ENCODE data around the gene ME1.

Gene ME1

DNA sequence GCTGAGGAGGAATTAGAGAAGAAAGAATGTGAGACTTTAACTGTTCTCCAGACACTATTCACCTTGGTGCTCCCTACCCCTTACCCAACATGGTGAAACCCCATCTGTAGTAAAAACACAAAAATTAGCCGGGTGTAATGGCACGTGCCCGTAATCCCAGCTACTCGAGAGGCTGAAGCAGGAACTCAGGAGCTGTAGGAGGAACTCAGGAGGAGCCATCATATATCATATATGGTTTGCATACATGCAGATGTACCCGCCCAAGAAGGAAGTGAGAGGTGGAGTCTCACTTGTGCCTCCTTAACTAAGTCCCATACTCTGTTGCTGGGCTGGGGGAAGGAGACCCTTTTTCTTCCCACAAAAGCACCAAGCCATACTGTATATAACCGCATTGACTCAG is 35.5 kb upstream of the ME1 start:
- Histone ChIP-seq H3K4me1 (no peaks in the 10 kb centered on the region), H3K4me2 (ENCODE audit: low read length) (no peak overlapping the region), H3K79me2 (no peaks in the 10 kb centered on the region), H3K9ac (no peak overlapping the region), H3K9me3 (ENCODE audit: control insufficient read depth, low read length) (no peaks in the 10 kb centered on the region), H3K27ac (no peak overlapping the region), H3K36me3 (ENCODE audit: control insufficient read depth, insufficient read depth, low read length) (no peaks in the 10 kb centered on the region), H3K27me3 (ENCODE audit: control insufficient read depth, insufficient read depth, low read length) (no peaks in the 10 kb centered on the region), H3K4me3 (ENCODE audit: low read depth, low read length) (no peak overlapping the region), H2AFZ (no peak overlapping the region)
- TF ChIP-seq CTCF (IDR thresholded peaks at IDR 0.05) = no peak

GRCh38 chr6:83464381-83465140 is 33.7 kb upstream of the ME1 start:
- Histone ChIP-seq H3K9ac (no peak overlapping the region), H2AFZ (no peak overlapping the region), H3K27me3 (ENCODE audit: control insufficient read depth, insufficient read depth, low read length) (no peaks in the 10 kb centered on the region), H3K27ac (no peak overlapping the region), H3K4me1 (no peaks in the 10 kb centered on the region), H3K36me3 (ENCODE audit: control insufficient read depth, insufficient read depth, low read length) (no peaks in the 10 kb centered on the region), H3K4me3 (ENCODE audit: low read depth, low read length) (no peak overlapping the region), H3K9me3 (ENCODE audit: control insufficient read depth, low read length) (no peaks in the 10 kb centered on the region), H3K79me2 (no peaks in the 10 kb centered on the region), H3K4me2 (ENCODE audit: low read length) (no peak overlapping the region)
- TF ChIP-seq CTCF (IDR thresholded peaks at IDR 0.05) = no peak

DNA sequence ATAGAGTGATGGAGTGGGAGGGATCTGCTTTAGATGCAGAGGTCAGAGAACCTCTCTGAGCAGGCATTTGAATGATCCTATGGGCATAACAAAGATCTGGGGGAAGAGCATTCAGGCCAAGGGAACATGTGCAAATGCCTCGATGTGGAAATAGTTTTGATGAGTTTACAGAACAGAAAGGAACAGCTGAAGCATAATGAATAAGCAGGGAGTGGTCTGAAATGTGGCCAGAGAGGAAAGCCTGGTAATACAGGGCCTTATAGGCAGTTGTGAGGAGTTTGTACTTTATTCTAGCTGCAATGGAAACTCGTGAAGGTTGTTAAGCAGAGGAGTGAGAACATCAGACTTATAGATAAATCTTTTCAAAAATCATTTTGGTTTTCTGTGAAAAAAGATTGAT is 33.0 kb upstream of the ME1 start:
- Histone ChIP-seq H3K4me1 (no peaks in the 10 kb centered on the region), H2AFZ (no peak overlapping the region), H3K27ac (no peak overlapping the region), H3K79me2 (no peaks in the 10 kb centered on the region), H3K9me3 (ENCODE audit: control insufficient read depth, low read length) (no peaks in the 10 kb centered on the region), H3K4me2 (ENCODE audit: low read length) (no peak overlapping the region), H3K27me3 (ENCODE audit: control insufficient read depth, insufficient read depth, low read length) (no peaks in the 10 kb centered on the region), H3K9ac (no peak overlapping the region), H3K36me3 (ENCODE audit: control insufficient read depth, insufficient read depth, low read length) (no peaks in the 10 kb centered on the region), H3K4me3 (ENCODE audit: low read depth, low read length) (no peak overlapping the region)
- no peak for TF ChIP-seq CTCF (IDR thresholded peaks at IDR 0.05)

- Histone ChIP-seq H3K9ac (no peak overlapping the region), H3K4me1 (no peaks in the 10 kb centered on the region), H3K4me3 (ENCODE audit: low read depth, low read length) (no peak overlapping the region), H3K4me2 (ENCODE audit: low read length) (no peak overlapping the region), H3K79me2 (no peaks in the 10 kb centered on the region), H3K27me3 (ENCODE audit: control insufficient read depth, insufficient read depth, low read length) (no peaks in the 10 kb centered on the region), H3K36me3 (ENCODE audit: control insufficient read depth, insufficient read depth, low read length) (no peaks in the 10 kb centered on the region), H3K27ac (no peak overlapping the region), H2AFZ (no peak overlapping the region), H3K9me3 (ENCODE audit: control insufficient read depth, low read length) (no peaks in the 10 kb centered on the region)
- no peak for TF ChIP-seq CTCF (IDR thresholded peaks at IDR 0.05)
Observed at GRCh38 chr6:83462524-83462923, 31.7 kb upstream of the ME1 start.

DNA sequence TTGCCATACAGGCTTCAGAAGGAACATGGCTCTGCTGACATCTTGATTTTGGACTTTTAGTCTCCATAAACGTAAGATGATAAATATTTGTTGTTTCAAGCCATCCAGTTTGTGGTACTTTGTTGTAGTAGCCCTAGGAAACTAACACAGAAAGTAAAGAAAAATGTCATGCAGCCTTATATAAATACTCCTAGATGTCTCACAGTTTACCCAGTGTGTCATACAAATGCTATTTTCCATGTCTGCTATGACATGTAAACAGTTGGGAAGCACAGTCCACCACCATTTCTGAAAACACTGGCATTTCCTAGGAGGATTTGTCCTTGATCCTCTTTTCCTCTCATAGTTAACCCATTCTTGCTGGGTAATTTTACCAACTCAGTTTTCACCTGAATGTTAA is 30.6 kb upstream of the ME1 start:
- no peak for TF ChIP-seq CTCF (IDR thresholded peaks at IDR 0.05)
- Histone ChIP-seq H3K27ac (no peak overlapping the region), H3K4me3 (ENCODE audit: low read depth, low read length) (no peak overlapping the region), H3K9me3 (ENCODE audit: control insufficient read depth, low read length) (no peaks in the 10 kb centered on the region), H3K79me2 (no peaks in the 10 kb centered on the region), H3K4me2 (ENCODE audit: low read length) (no peak overlapping the region), H2AFZ (no peak overlapping the region), H3K4me1 (no peaks in the 10 kb centered on the region), H3K27me3 (ENCODE audit: control insufficient read depth, insufficient read depth, low read length) (no peaks in the 10 kb centered on the region), H3K9ac (no peak overlapping the region), H3K36me3 (ENCODE audit: control insufficient read depth, insufficient read depth, low read length) (no peaks in the 10 kb centered on the region)

Data from parathyroid adenoma (tissue), 2 donors.